ENCODE measurements around the gene MACO1.

MACO1 gene

DNA sequence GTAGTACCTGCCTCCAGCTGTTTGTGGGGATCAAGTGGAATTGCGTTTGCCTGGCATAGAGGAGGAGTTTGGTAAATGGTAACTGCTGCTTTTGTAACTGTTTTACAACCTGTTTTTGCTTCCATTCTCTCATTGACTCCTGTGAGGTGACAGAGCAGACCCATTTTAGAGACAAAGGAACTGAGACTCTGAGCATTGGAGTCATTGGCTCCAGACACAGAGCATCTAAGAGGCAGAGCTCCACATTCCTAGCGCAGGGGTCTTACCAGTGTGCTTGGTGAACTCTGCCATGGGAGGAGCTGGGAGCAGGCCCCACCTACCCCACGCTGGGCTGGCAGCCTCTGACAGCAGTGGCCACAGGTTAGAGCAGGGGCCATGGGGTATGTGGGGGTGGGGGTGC lies 115.1 kb downstream of the MACO1 start:
- Histone ChIP-seq H3K36me3 (ENCODE audit: control insufficient read depth, insufficient read depth, low read length) (no peaks in the 10 kb centered on the region), H3K4me1 (ENCODE audit: control insufficient read depth, insufficient read depth, low read length, poor library complexity, severe bottlenecking) (peaks cover 14% of the 10 kb centered on the region), H3K4me3 (ENCODE audit: extremely low read depth, insufficient read depth, low read length, poor library complexity, severe bottlenecking) (no peak overlapping the region), H3K9me3 (ENCODE audit: control insufficient read depth, low read length) (no peaks in the 10 kb centered on the region), H3K27ac (ENCODE audit: low read depth, low read length, severe bottlenecking) (no peak overlapping the region)
- WGBS, 2 experiments (ENCODE audit: insufficient coverage in 2 of 2), result 83 to 100% methylated on average over 1 of the region's 3 CpGs

DNA sequence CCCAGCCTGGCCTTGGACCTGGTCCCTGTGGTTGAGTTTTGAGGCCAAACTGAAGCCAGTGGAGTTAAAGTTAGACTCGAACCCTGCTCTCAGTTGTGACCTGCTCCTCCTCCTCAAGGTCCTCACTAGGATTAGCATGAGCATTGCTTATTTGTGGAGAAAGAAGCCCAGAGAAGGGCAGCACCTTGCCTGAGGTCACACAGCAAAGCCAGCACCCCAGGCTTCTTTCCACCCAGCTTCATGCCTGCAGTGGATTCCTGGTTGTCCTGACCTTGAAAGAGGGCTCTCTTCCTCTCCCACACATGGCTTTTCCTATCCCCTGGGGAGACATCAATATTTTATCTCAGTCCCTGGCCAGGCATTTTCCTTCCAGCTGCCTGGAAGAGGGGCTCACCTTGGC lies 115.5 kb downstream of the MACO1 start:
- peaks cover 14% of the 10 kb centered on the region for H3K4me1 ChIP-seq (ENCODE audit: control insufficient read depth, insufficient read depth, low read length, poor library complexity, severe bottlenecking)
- no peaks in the 10 kb centered on the region for H3K9me3 ChIP-seq (ENCODE audit: control insufficient read depth, low read length)
- H3K4me3 ChIP-seq (ENCODE audit: extremely low read depth, insufficient read depth, low read length, poor library complexity, severe bottlenecking), result no peak overlapping the region
- no peaks in the 10 kb centered on the region for H3K36me3 ChIP-seq (ENCODE audit: control insufficient read depth, insufficient read depth, low read length)
- 100% methylated on average over 1 of the region's 1 CpG for WGBS, 2 experiments (ENCODE audit: insufficient coverage in 2 of 2)
- H3K27ac ChIP-seq (ENCODE audit: low read depth, low read length, severe bottlenecking), result no peak overlapping the region

DNA sequence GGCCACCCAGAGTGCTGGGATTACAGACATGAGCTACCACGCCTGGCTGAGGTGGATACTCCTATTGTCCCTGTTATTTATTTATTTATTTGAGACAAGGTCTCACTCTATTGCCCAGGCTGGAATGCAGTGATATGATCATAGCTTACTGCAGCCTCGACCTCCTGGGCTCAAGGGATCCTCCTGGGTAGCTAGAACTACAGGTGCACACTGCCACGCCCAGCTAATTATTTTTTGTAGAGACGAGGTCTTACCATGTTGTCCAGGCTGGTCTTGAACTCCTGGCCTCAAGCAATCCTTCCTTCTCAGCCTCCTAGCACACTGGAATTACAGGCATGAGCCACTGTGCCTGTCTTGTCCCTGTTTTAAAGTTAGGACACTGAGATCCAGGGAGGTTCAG lies 117.9 kb downstream of the MACO1 start:
- Histone ChIP-seq H3K27ac (ENCODE audit: low read depth, low read length, severe bottlenecking) (no peak overlapping the region), H3K36me3 (ENCODE audit: control insufficient read depth, insufficient read depth, low read length) (no peaks in the 10 kb centered on the region), H3K9me3 (ENCODE audit: control insufficient read depth, low read length) (no peaks in the 10 kb centered on the region), H3K4me3 (ENCODE audit: extremely low read depth, insufficient read depth, low read length, poor library complexity, severe bottlenecking) (no peak overlapping the region), H3K4me1 (ENCODE audit: control insufficient read depth, insufficient read depth, low read length, poor library complexity, severe bottlenecking) (peaks cover 14% of the 10 kb centered on the region)
- 91 to 100% methylated on average over 3 to 4 of the region's 4 CpGs for WGBS, 2 experiments (ENCODE audit: insufficient coverage in 2 of 2)

DNA sequence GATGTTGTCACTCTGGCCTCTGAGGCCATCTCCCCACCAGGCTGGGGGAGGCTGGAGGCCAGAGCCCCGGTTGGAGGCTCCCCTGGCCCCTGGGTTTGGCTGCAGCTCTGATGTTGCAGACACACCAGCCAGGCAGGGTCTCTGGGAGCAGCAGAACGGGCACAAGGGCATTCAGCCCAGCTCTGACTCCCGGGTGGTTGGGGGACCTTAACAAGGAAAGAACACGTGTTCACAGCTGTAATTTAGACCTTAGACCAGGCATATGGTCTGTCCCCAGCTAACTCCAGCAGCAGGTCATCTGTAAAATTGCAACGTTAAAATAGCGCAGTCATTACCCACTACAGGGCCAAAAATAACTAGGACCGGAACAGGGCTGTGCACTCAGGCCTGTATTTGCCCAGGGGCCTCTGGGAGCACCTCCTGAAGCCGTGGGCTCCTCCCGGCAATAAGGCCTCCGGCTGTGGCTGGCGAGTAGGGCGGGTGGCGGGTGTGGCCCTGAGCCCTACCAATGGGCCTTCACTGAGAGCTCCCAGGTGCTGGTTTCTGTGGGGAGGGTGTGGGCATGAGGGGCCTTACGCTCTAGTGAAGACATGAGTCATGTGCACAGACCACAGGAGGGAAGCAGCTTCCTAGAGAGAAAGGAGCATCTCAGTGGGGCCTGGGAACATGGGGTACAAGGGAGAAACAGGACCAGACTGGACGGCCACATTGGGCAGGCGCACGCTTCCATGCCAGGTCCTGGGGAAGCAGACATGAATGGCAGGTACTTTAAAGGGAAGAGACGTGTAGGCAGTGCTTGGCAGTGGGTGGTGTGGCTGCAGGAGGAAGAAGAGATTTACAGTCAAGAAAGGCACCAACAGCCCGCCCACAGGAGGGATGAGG lies 118.8 kb downstream of the MACO1 start:
- no peaks in the 10 kb centered on the region for H3K9me3 ChIP-seq (ENCODE audit: control insufficient read depth, low read length)
- H3K4me3 ChIP-seq (ENCODE audit: extremely low read depth, insufficient read depth, low read length, poor library complexity, severe bottlenecking), result no peak overlapping the region
- H3K4me1 ChIP-seq (ENCODE audit: control insufficient read depth, insufficient read depth, low read length, poor library complexity, severe bottlenecking), result peaks cover 12% of the 10 kb centered on the region
- no peak overlapping the region for H3K27ac ChIP-seq (ENCODE audit: low read depth, low read length, severe bottlenecking)
- WGBS, 2 experiments (ENCODE audit: insufficient coverage in 2 of 2), result 84 to 86% methylated on average over 15 to 18 of the region's 19 CpGs
- no peaks in the 10 kb centered on the region for H3K36me3 ChIP-seq (ENCODE audit: control insufficient read depth, insufficient read depth, low read length)
